ENCODE data around the gene LPP. TPM values are rescaled to one million over a fixed set of nuclear protein-coding genes. Genes with fewer than 3 reads are reported as not detected.

The LPP gene
- total and polyA plus RNA-seq, 2 of the 13 experiments (the other 11 are each of a cell fraction or from before 2014, with no cell fraction given) = 19.2 to 29.9 TPM

- DNase-seq (ENCODE audit: low spot score) = no peak
- no peak for FAIRE-seq
- Histone ChIP-seq H4K20me1 (ENCODE audit: insufficient read depth, low read length) (no peaks in the 10 kb centered on the region), H2AFZ (ENCODE audit: low read length) (no peak overlapping the region), H3K9me3 (ENCODE audit: low read length) (no peaks in the 10 kb centered on the region), H3K4me3 (replicated peaks in 1 of 3; ENCODE audit: insufficient read depth in 1 of 3, low read depth in 2 of 3, low read length in 3 of 3) (no peak overlapping the region), H3K27me3 (ENCODE audit: control insufficient read depth in 1 of 2, insufficient read depth in 2 of 2, low read length in 2 of 2) (no peaks in the 10 kb centered on the region), H3K27ac (ENCODE audit: extremely low read length, insufficient read depth, low read length) (no peak overlapping the region), H3K4me1 (ENCODE audit: insufficient read depth, low read length) (peaks cover 2% of the 10 kb centered on the region; the same call in 1 of the 2 replicates), H3K79me2 (ENCODE audit: insufficient read depth, low read length) (no peaks in the 10 kb centered on the region), H3K36me3 (replicated peaks in 1 of 2; ENCODE audit: control insufficient read depth in 1 of 2, insufficient read depth in 2 of 2, low read length in 2 of 2) (peaks cover 2 to 10% of the 10 kb centered on the region in 2 experiments; a peak in 3 of 5 replicates), H3K9ac (ENCODE audit: insufficient read depth, low read depth, low read length) (no peak overlapping the region), H3K4me2 (ENCODE audit: low read depth, low read length) (no peak overlapping the region)
- 100% methylated on average over 3 of the region's 3 CpGs for WGBS (ENCODE audit: low lambda C conversion rate)
- ATAC-seq = no peak
- intact Hi-C loops (cut with micrococcal nuclease; ENCODE audit: unreplicated experiment) = no loop called here
- in situ Hi-C loops (cut with HindIII; ENCODE audit: extremely low pct_ligation_motif_present, low pct_unique_long_range_greater_than_20kb) = no loop called here
- POLR2A ChIA-PET = interaction anchor here (0.6 kb wide), 1 partner anchor 996 kb away, joined by 3 read pairs; no protein-coding TSS in a partner anchor
- BruUV-seq (replicated peaks) = no TSS peak
- TF ChIP-seq KAT8 (CRISPR knock-in tag; IDR thresholded peaks at IDR 0.05) = no peak
- no peak for TF ChIP-seq KLF16 (CRISPR knock-in tag; IDR thresholded peaks at IDR 0.05)
- TF ChIP-seq NONO (IDR thresholded peaks at IDR 0.05) = no peak
- no peak for TF ChIP-seq NONO (CRISPR knock-in tag; conservative IDR thresholded peaks at IDR 0.05)
- CTCF ChIA-PET (ENCODE audit: low intra/inter-chr PET ratio, low total read pairs) = no interaction called here
Observed at GRCh38 chr3:188756241-188756640, 602.3 kb downstream of the LPP start.

GRCh38 chr3:188759336-188760005 lies 605.5 kb downstream of the LPP start:
- ATAC-seq (no peak), FAIRE-seq (no peak), DNase-seq (ENCODE audit: low spot score) (no peak)
- in situ Hi-C loops (cut with HindIII; ENCODE audit: extremely low pct_ligation_motif_present, low pct_unique_long_range_greater_than_20kb) (no loop called here), intact Hi-C loops (cut with micrococcal nuclease; ENCODE audit: unreplicated experiment) (no loop called here)
- Histone ChIP-seq H3K9ac (ENCODE audit: insufficient read depth, low read depth, low read length) (no peak overlapping the region), H3K79me2 (ENCODE audit: insufficient read depth, low read length) (no peaks in the 10 kb centered on the region), H3K9me3 (ENCODE audit: low read length) (no peaks in the 10 kb centered on the region), H3K4me2 (ENCODE audit: low read depth, low read length) (no peak overlapping the region), H3K36me3 (replicated peaks in 1 of 2; ENCODE audit: control insufficient read depth in 1 of 2, insufficient read depth in 2 of 2, low read length in 2 of 2) (peaks cover 3 to 10% of the 10 kb centered on the region in 2 experiments; a peak in 4 of 5 replicates), H3K4me3 (replicated peaks in 1 of 3; ENCODE audit: insufficient read depth in 1 of 3, low read depth in 2 of 3, low read length in 3 of 3) (no peak overlapping the region), H3K4me1 (ENCODE audit: insufficient read depth, low read length) (no peaks in the 10 kb centered on the region), H3K27me3 (ENCODE audit: control insufficient read depth in 1 of 2, insufficient read depth in 2 of 2, low read length in 2 of 2) (no peaks in the 10 kb centered on the region), H4K20me1 (ENCODE audit: insufficient read depth, low read length) (no peaks in the 10 kb centered on the region), H3K27ac (ENCODE audit: extremely low read length, insufficient read depth, low read length) (no peak overlapping the region), H2AFZ (ENCODE audit: low read length) (no peak overlapping the region)
- CTCF ChIA-PET (ENCODE audit: low intra/inter-chr PET ratio, low total read pairs) = no interaction called here
- BruUV-seq (replicated peaks) = no TSS peak
- 97% methylated on average over 5 of the region's 5 CpGs for WGBS (ENCODE audit: low lambda C conversion rate)
- TF ChIP-seq PCBP2 (optimal IDR thresholded peaks at IDR 0.05; ENCODE audit: low read depth, low read length, poor library complexity, severe bottlenecking) (no peak), RBM22 (optimal IDR thresholded peaks at IDR 0.05; ENCODE audit: low read length) (peak; percentile 38), POLR2AphosphoS2 (IDR thresholded peaks at IDR 0.05; ENCODE audit: low read depth, low read length) (no peak), FOXO1 (CRISPR knock-in tag; IDR thresholded peaks at IDR 0.05) (no peak)
- POLR2A ChIA-PET = no interaction called here
